Urothelium cell line (cell line): Measurements from ENCODE around the gene GAS6.

Experiments used
- DNase-seq: peaks from one replicate; pipeline ENCODE4 v3.0.0; 2011; ENCODE audit warnings: low spot score, mixed read lengths
- FAIRE-seq: peaks from 2 replicates; lab custom pipeline; 2011; peaks lifted over from hg19 to GRCh38; lab: Jason Lieb, UNC

The GAS6 gene

DNA sequence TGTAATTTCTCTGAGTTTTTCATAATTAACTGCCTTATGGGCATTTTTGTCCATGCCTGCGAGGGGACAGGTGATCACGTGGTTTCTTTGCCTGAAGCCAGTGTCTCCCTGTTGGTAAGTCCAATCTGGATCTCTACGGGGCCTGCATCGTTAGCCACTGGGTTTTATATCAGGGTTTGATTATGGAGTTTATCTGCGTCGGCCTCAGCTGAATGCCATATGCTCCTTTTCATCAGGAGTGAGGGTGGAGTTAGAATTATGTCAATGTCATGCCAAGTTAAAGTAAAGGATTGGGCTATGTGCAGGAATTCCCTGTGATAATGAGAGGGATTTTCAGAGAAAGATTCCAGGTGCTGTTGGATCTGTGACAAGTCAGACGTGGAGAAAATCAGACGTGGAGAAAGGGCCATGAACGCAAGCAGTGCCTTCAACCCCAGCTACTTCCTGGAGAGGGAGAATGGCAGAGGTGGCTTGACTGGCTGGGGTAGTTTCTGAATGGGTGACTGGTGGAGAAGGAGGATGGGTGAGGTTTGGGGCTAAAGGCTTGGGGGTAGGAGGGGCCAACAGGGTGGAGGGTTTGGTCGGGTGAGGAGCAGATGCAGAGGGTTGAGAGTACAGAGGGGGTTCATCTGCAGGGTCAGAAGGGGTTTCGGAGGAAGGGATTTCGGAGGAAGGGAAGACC lies 80.5 kb downstream of the GAS6 start:
- no peak for DNase-seq
- peak; percentile 48 for FAIRE-seq

DNA sequence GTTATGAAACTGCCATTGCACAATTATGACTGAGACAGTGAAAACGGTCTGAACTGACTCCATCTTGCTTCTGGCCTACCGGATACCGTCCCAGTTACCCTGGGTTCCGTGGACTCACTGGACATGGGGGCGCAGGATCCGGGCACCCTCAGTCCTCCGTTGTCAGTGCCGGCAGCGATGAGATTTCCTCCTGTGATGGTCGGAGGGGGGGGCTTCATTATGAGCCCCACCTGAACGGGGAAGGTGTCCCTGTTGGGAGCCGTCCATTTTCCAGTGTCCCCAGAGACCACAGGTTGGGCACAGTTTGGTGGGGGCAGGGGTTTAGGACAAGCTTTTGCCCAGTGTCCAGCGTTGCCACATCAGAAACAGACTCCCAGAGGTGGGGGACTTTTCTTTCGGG lies 81.4 kb downstream of the GAS6 start:
- FAIRE-seq (no peak), DNase-seq (no peak)

DNA sequence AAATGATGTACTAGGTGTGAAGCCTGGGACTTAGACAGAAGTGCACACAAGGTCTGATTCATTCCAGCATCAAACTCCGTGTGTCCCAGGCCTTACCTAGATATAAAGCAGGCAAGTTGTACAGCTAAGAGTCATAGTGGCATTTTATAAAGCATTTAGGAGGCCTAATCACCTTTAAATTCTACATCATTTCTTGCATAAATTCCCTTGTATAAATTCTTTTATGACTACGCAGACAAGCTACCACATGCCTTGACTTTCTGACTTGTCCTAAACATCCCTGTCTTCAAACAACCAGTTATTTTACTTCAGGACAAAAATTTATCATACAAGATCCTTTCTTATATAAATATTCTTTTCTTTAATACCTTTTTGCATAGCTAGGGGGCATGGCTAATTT lies 82.3 kb downstream of the GAS6 start:
- FAIRE-seq: no peak
- no peak for DNase-seq

DNA sequence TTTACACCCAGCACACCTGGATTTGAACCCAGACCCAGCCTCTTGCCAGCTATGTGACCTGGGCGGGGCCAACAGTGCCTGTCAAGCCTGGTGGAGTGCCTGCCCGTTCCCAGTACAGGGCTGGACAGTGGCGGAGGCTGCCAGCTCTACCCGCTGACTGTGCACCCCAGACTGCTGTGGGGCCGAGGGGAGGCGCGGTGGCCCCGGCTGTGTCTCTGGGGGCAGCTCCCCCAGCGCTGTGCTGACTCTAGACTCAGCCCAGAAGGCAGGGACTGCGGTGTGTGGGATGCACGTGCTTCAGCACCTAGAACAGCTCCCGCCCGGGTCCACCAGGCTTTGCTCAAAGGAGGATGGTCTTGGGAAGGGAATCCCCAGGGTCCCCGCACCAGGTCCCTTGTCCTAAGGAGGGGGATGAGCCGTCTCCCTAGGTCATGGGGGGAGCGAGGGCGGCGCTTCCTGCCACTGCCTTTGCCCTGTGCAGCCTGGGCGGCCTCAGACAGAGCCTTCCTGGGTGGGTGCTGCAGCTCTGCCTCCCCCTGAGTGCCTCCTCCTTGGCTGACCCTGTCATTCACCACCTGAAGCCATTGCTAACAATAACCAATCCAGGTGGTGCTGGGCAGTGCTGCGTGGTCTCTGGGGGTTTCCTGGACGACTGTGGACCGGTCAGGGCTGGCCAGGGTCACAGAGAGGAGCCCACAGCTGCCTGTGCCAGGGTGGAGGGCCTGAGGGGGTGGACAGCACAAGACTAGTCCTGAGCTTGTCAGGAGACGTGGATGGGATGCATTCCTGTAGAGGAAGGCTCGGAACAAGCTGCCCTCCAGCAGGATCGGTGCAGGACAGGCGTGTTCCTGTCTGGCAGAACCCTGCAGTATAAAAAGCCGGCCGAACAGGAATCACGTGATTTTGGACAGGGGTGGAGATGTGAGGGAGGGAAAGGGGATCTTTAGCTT lies 86.3 kb downstream of the GAS6 start:
- FAIRE-seq (no peak), DNase-seq (no peak)

DNA sequence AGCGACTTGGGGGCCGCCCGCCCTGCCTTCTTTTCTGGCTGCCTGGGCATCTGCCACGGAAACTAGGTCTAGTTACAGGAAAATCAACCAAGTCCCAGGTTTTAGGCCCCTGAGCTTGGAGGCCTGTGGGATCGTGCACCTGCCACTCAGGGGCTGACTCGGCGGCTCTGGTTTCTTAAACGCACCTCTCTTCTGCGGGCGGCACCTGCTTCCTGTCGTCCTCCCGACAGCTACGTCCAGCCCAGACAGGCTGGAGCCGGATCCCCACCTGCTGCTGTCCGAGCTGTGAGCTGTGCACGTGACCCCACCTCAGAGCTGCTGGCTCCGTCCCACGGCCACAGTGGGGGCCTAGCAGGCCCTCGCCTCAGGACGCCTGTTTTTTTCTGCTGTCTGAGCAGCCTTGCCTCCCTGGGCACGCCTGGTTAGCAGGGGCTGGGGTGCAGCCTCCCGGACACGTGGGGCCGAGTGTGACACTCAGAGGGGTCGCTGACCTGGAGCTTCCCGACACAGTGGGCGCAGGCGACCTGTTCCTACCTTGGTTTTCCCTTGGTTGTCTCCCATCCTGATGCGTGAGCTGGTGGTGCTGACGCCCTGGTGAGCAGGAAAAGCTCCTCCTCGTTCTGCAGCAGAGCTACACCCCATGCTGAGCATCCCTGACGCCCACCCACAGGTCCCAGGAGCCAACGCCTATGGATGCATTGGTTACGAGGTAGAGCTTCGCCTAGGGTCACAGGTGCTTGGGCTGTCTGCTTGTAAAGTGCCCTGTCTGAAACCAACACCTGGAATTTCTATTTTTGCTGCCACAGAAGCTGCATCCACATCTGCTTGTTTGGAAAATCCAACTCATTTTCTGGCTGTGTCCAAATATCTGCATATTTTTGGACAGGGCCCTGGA lies 87.4 kb downstream of the GAS6 start:
- FAIRE-seq (no peak), DNase-seq (no peak)

DNA sequence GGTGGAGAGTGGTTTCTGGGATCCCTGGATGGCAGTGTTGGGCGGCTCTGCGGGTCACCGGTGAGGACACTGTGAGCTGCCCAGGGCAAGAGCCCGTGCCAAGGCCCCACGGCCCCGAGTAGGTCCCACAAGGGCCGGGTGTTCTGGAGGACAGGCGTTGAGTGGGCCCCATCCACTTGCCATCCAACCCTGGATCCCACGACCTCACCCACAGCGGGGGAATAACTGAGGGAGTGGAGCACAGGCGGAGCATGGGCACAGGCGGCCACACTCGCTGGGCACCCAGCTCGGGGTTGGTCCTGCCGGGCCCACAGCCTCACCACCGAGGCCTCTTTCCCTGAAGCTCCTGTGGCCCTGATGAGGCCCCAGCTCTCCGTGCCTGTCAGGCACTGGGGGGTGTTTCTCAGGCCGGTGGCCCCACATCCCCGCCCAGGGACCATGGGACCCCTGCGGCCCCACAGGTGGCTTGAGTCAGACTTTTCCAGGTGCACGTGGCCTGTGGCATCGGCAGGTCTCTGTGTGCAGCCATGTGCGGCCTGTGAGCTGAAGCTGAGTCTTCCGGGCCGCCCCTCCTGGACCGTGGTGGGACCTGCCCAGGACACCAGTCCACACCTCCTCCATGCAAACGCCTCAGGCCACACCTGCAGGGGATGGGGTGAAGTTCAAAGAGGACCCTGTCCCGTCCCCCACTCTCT lies 88.3 kb downstream of the GAS6 start:
- no peak for DNase-seq

DNA sequence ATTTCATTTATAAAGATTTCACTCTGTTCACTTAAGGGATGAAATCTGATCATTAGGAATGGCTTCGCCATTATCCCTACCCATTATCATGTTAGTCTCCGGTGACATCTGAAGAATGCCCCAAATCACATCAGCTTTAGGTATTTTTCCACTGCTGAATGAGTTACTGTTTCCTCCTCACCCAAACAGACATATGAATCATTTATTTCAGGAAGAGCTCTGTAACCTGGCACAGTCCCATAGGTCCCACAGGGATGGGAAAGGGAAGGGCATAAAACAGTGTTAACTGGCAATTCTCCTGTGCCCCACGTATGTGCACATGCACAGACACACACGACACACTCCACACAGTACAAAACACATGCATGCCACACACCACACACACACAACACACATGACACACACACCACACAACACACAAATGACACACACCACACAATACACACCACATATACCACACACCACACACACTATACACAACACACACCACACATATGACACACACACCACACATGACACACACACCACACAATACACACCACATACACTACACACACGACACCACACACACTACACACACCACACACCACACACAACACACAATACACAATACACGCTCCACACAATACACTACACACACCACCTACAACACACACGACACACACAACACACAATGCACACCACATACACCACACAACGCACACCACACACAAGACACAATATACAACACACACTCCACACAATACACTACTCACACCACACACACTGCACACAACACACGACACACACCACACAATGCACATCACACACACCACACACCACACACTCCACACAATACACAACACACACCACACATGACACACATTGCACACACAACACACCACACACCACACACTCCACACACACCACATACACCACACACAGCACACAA lies 89.4 kb downstream of the GAS6 start:
- DNase-seq: peak; percentile 81
- peak; percentile 100 for FAIRE-seq

More for the DNA sequence above, 88.3 kb downstream of the GAS6 start:
- FAIRE-seq: no peak

DNA sequence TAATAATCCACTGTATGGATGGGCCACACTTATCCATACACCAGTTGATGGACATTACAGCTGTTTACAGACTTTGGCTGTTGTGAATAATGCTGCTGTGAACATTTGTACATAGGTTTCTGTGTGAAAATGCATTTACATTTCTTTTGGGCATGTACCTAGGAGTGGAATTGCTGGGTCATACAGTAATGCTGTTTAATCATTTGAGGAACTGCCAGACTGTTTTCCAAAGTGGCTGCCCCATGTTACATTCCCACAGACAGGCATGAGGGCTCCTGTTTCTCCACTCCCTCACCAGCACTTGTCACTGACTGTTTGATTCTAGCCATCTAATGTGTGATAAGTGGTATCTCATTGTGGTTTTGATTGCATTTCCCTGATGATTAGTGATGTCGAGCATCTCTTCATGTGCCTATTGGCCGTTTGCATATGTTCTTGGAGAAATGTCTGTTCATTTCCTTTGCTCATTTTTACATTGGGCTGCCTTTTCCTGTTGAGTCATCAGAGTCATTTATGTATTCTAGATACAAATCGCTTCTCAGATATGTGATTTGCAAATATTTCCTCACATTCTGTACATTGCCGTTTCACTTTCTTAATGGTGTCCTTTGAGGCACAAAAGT lies 92.1 kb downstream of the GAS6 start:
- FAIRE-seq (peak; percentile 61), DNase-seq (no peak)

DNA sequence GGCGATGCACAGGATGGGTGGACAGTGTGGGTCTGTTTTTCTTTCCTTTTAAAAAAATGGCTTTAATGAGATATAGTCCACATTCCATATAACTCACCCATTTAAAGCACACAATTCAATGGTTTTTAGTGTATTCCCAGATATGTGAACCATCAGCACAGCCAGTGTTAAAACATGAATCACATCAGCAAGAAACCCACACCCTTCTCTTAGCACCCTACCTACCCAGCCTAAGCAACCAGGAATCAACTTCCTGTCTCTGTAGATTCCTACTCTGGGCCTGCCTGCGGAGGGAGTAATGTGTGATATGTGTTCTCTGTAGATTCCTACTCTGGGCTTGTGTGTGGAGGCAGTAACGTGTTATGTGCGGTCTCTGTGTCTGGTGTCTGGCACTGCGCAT lies 92.9 kb downstream of the GAS6 start:
- FAIRE-seq (peak; percentile 50), DNase-seq (no peak)
